Measurements from ENCODE around the gene TBCEL. TPM values are rescaled to one million over a fixed set of nuclear protein-coding genes. Genes with fewer than 3 reads are reported as not detected.
"Not testable (repeated sequence)": the region's sequence is repeated elsewhere in the genome, so short reads cannot be mapped to it uniquely, and the experiment has no call there.

TBCEL gene
- total RNA-seq, 2 donors from 2014 or later = 7.5 to 10.1 TPM

- peak; percentile 43 for TF ChIP-seq CTCF (IDR thresholded peaks at IDR 0.05)
- no peaks in the 10 kb centered on the region for H3K4me1 ChIP-seq
- no peaks in the 10 kb centered on the region for H3K27me3 ChIP-seq
- H3K4me3 ChIP-seq = no peak overlapping the region
- no peaks in the 10 kb centered on the region for H3K9me3 ChIP-seq
- H3K36me3 ChIP-seq = no peaks in the 10 kb centered on the region
- H3K9ac ChIP-seq (ENCODE audit: low read depth in 2 of 2, low read length in 2 of 2) = no peak overlapping the region
- no peak overlapping the region for H3K27ac ChIP-seq
- intact Hi-C loops (cut with DNase I) = no loop called here
- peak; percentile 44 for DNase-seq
Measured at GRCh38 chr11:121112498-121113455, 88.9 kb downstream of the TBCEL start.

- Histone ChIP-seq H3K27me3 (no peaks in the 10 kb centered on the region), H3K27ac (no peak overlapping the region), H3K4me1 (no peaks in the 10 kb centered on the region), H3K36me3 (no peaks in the 10 kb centered on the region), H3K9me3 (no peaks in the 10 kb centered on the region), H3K4me3 (no peak overlapping the region), H3K9ac (ENCODE audit: low read depth in 2 of 2, low read length in 2 of 2) (no peak overlapping the region)
- intact Hi-C loops (cut with DNase I) = no loop called here
- no peak for TF ChIP-seq CTCF (IDR thresholded peaks at IDR 0.05)
- no peak for DNase-seq
Measured at GRCh38 chr11:121113611-121114010, 89.7 kb downstream of the TBCEL start.

DNA sequence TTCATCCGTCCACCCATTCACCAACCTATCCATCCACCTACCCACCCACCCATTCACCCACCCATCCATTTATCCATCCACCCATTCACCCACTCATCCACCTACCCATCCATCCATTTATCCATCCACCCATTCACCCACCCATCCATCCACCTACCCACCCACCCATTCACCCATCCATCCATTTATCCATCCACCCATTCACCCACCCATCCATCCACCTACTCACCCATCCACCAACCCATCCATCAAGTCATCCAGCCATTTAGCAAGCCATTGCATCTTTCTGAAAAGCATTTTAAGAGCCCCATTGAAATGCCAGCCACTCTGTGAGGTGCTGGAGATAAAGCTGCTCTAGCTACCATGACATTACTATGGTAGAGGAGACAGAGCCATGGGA, 91.1 kb downstream of the TBCEL start:
- H3K36me3 ChIP-seq; H3K9me3 ChIP-seq; H3K27ac ChIP-seq; intact Hi-C loops (cut with DNase I); H3K27me3 ChIP-seq; H3K9ac ChIP-seq (ENCODE audit: low read depth in 2 of 2, low read length in 2 of 2); H3K4me3 ChIP-seq; H3K4me1 ChIP-seq; DNase-seq: not testable (repeated sequence)

- Histone ChIP-seq H3K9me3 (no peaks in the 10 kb centered on the region), H3K27me3 (no peaks in the 10 kb centered on the region), H3K27ac (no peak overlapping the region), H3K36me3 (no peaks in the 10 kb centered on the region), H3K4me1 (no peaks in the 10 kb centered on the region), H3K4me3 (no peak overlapping the region), H3K9ac (ENCODE audit: low read depth in 2 of 2, low read length in 2 of 2) (no peak overlapping the region)
- intact Hi-C loops (cut with DNase I) = no loop called here
- no peak for DNase-seq
- TF ChIP-seq CTCF (IDR thresholded peaks at IDR 0.05) = no peak
Measured at GRCh38 chr11:121117788-121118187, 93.9 kb downstream of the TBCEL start.

DNA sequence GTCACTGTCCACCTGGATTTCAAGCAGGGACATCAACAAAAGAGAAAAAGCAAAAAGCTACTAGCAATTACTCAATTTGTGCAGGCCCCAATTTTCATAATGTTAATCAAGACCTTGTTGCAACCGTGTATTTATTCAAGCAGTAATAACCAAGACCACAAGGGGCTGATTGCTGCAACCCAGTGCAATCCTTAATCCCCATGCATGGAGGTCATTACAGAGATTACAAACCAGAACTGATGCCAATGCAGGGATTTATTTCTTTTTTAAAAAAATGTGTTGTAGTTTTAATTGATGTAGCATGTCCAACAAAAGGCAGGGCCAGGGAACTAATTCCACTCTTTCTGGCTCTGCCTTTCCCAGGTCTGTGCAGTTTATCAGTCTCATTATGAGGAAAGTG, 95.5 kb downstream of the TBCEL start:
- Histone ChIP-seq H3K36me3 (no peaks in the 10 kb centered on the region), H3K27me3 (no peaks in the 10 kb centered on the region), H3K9me3 (no peaks in the 10 kb centered on the region), H3K27ac (no peak overlapping the region), H3K4me1 (no peaks in the 10 kb centered on the region), H3K9ac (ENCODE audit: low read depth in 2 of 2, low read length in 2 of 2) (no peak overlapping the region), H3K4me3 (no peak overlapping the region)
- no peak for DNase-seq
- no peak for TF ChIP-seq CTCF (IDR thresholded peaks at IDR 0.05)
- intact Hi-C loops (cut with DNase I) = no loop called here

DNA sequence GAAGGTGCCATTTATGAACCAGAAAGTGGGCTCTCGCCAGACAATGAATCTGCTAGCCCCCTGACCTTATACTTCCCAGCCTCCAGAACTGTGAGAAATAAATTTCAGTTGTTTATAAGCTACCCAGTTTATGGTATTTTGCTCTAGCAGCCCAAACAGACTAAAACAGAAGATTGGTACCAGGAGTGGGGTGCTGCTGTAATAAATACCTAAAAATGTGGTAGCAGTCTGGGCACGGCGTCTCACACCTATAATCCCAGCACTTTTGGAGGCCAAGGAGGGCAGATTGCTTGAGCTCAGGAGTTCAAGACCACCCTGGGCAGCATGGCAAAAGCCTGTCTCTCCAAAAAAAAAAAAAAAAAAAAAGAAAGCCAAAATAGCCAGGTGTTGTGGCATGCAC, 98.4 kb downstream of the TBCEL start:
- DNase-seq = no peak
- no peaks in the 10 kb centered on the region for H3K4me1 ChIP-seq
- no peak for TF ChIP-seq CTCF (IDR thresholded peaks at IDR 0.05)
- intact Hi-C loops (cut with DNase I) = no loop called here
- H3K36me3 ChIP-seq = no peaks in the 10 kb centered on the region
- no peak overlapping the region for H3K9ac ChIP-seq (ENCODE audit: low read depth in 2 of 2, low read length in 2 of 2)
- H3K27ac ChIP-seq = no peak overlapping the region
- H3K4me3 ChIP-seq = no peak overlapping the region
- no peaks in the 10 kb centered on the region for H3K9me3 ChIP-seq
- no peaks in the 10 kb centered on the region for H3K27me3 ChIP-seq

All from colonic mucosa (tissue), 4 donors.